ENCODE results near the gene CDC16. TPM values are rescaled to one million over a fixed set of nuclear protein-coding genes. Genes with fewer than 3 reads are reported as not detected.
A peak's percentile ranks its signal among the peaks of the same experiment; 100 is the strongest.

CDC16 gene
- total RNA-seq, 1 donor from 2014 or later, result 91.4 TPM

GRCh38 chr13:114318624-114319023 lies 83.9 kb downstream of the CDC16 start:
- Mint-ChIP-seq H3K4me3 (no peak overlapping the region), H3K36me3 (ENCODE audit: low read depth) (peaks cover 29% of the 10 kb centered on the region), H3K9me3 (no peaks in the 10 kb centered on the region), H3K27me3 (ENCODE audit: insufficient read depth) (no peaks in the 10 kb centered on the region), H3K4me1 (ENCODE audit: low read depth) (peaks cover 46% of the 10 kb centered on the region), H3K27ac (no peak overlapping the region)
- no peak for DNase-seq (ENCODE audit: low spot score)
- intact Hi-C loops (cut with micrococcal nuclease), result no loop called here

GRCh38 chr13:114319441-114319913 lies 84.8 kb downstream of the CDC16 start:
- no peak overlapping the region for H3K4me3 Mint-ChIP-seq
- H3K27me3 Mint-ChIP-seq (ENCODE audit: insufficient read depth), result no peaks in the 10 kb centered on the region
- H3K36me3 Mint-ChIP-seq (ENCODE audit: low read depth), result peaks cover 37% of the 10 kb centered on the region
- peak overlapping the region; percentile 50 for H3K27ac Mint-ChIP-seq
- DNase-seq (ENCODE audit: low spot score), result no peak
- H3K4me1 Mint-ChIP-seq (ENCODE audit: low read depth), result peaks cover 51% of the 10 kb centered on the region
- H3K9me3 Mint-ChIP-seq, result no peaks in the 10 kb centered on the region
- intact Hi-C loops (cut with micrococcal nuclease), result no loop called here

DNA sequence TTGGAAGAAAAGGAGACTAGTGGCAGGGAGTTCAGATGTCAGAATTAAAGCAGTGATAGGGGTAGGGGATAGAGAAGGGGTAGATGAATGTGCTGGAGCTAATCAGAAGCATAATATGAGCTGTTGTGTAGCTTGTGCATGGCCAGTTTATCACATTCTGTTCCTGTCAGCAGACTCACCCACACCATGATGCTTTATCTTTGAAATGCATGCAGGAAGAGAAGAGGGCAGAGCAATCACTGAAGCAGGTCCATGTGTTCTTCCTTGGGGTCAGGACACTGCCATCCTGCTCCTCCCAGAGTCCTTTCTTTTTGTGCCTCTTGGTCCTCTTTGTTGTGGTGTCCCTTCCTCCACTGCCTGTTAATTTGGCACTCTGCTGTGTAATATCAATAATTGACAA lies 85.4 kb downstream of the CDC16 start:
- Mint-ChIP-seq H3K36me3 (ENCODE audit: low read depth) (peaks cover 41% of the 10 kb centered on the region), H3K4me1 (ENCODE audit: low read depth) (peaks cover 53% of the 10 kb centered on the region), H3K4me3 (no peak overlapping the region), H3K27ac (no peak overlapping the region), H3K27me3 (ENCODE audit: insufficient read depth) (no peaks in the 10 kb centered on the region), H3K9me3 (no peaks in the 10 kb centered on the region)
- no peak for DNase-seq (ENCODE audit: low spot score)
- intact Hi-C loops (cut with micrococcal nuclease), result no loop called here

DNA sequence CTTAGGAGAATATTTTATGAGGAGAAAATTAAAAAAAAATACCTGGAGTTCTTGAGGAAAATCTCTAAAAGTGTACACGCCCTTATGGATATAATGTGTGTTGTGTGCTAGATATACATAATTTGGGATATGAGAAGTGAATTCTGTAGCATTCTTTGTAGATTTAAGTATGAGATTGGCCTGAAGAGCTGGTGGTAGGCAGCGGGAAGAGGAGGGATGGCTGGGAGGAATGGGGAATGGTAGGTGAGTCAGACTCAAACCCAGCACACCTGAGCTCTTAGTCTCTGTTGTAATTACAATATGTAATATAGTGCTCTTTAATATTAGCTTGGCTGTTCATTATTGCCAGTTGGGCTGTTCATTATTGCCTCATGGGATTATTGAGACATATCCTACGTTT lies 86.6 kb downstream of the CDC16 start:
- H3K4me3 Mint-ChIP-seq, result no peak overlapping the region
- peaks cover 48% of the 10 kb centered on the region for H3K36me3 Mint-ChIP-seq (ENCODE audit: low read depth)
- H3K27me3 Mint-ChIP-seq (ENCODE audit: insufficient read depth), result no peaks in the 10 kb centered on the region
- DNase-seq (ENCODE audit: low spot score), result no peak
- intact Hi-C loops (cut with micrococcal nuclease), result no loop called here
- no peaks in the 10 kb centered on the region for H3K9me3 Mint-ChIP-seq
- peaks cover 59% of the 10 kb centered on the region for H3K4me1 Mint-ChIP-seq (ENCODE audit: low read depth)
- H3K27ac Mint-ChIP-seq, result no peak overlapping the region

Other genes starting within 250 kb of the CDC16 start
- 22.9 and 23.5 TPM in 2 replicates for gene RASA3, start 102.3 kb upstream of the CDC16 start, total RNA-seq
- not detected in 2 replicates for gene CFAP97D2, start 55.6 kb upstream of the CDC16 start, total RNA-seq
- gene UPF3A, start 46.7 kb downstream of the CDC16 start, total RNA-seq, result 45.9 and 48.3 TPM in 2 replicates
- gene CHAMP1, start 79.6 kb downstream of the CDC16 start, total RNA-seq, result 40.5 and 42.3 TPM in 2 replicates